Brain microvascular endothelial cell (primary cell): ENCODE measurements around the gene SPRR1A.

Experiments
- DNase-seq: peaks from one replicate; pipeline ENCODE4 v3.0.0-alpha.2; 2020
- H3K27ac ChIP-seq: fragments of 250-450 bp; sonication (Bioruptor Pico); 2 replicates; pipeline ENCODE4 v1.5.1; 2020; ENCODE audit warnings: mild to moderate bottlenecking, moderate library complexity
- H3K27me3 ChIP-seq: fragments of 250-450 bp; sonication (Bioruptor Pico); replicated peaks from 2 replicates; pipeline ENCODE4 v1.5.1; 2020; ENCODE audit warnings: mild to moderate bottlenecking
- H3K36me3 ChIP-seq: fragments of 250-450 bp; sonication (Bioruptor Pico); replicated peaks from 2 replicates; pipeline ENCODE4 v1.5.1; 2020; ENCODE audit warnings: mild to moderate bottlenecking
- H3K4me3 ChIP-seq: 2 replicates; pipeline ENCODE4 v1.5.1; 2011; ENCODE audit warnings: low read depth, mild to moderate bottlenecking, control low read depth, low read length, moderate library complexity
- in situ Hi-C: cut with HindIII; loops from 2 replicates; pipeline ENCODE4 v1.10.0; 2017; ENCODE audit warnings: low sequenced_read_pairs, low pct_ligation_motif_present
- TF ChIP-seq, protein P1 (sequence below): IDR thresholded peaks from 2 replicates; pipeline ENCODE4 v1.5.1; 2011; ENCODE audit warnings: low read depth, mild to moderate bottlenecking, moderate library complexity, low read length, control low read depth, inconsistent platforms; ENCODE audit errors: missing control alignments

The SPRR1A gene

DNA sequence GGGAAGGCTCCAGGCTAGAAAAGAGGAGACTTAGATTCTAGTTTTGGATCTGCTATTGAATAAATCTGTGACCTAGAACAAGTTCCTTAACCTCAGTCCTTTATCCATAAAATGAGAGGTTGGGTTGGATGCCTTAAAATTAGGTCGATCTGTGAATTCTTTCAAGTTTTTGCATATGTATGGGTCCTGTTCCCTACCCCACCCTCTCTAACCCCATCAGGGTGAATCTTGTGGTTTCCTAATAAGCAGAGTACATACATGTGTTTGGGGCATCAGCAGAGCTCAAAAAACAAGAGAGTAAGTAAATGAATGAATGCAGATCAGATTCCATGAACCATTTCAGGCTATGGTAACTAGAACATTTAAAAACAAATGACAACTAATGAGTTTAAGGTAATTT is 7.2 kb upstream of the SPRR1A start:
- H3K36me3 ChIP-seq, result no peaks in the 10 kb centered on the region
- no peaks in the 10 kb centered on the region for H3K27me3 ChIP-seq
- no peak for DNase-seq
- TF ChIP-seq, protein P1, sequence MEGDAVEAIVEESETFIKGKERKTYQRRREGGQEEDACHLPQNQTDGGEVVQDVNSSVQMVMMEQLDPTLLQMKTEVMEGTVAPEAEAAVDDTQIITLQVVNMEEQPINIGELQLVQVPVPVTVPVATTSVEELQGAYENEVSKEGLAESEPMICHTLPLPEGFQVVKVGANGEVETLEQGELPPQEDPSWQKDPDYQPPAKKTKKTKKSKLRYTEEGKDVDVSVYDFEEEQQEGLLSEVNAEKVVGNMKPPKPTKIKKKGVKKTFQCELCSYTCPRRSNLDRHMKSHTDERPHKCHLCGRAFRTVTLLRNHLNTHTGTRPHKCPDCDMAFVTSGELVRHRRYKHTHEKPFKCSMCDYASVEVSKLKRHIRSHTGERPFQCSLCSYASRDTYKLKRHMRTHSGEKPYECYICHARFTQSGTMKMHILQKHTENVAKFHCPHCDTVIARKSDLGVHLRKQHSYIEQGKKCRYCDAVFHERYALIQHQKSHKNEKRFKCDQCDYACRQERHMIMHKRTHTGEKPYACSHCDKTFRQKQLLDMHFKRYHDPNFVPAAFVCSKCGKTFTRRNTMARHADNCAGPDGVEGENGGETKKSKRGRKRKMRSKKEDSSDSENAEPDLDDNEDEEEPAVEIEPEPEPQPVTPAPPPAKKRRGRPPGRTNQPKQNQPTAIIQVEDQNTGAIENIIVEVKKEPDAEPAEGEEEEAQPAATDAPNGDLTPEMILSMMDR, result no peak
- in situ Hi-C loops, result no loop called here
- H3K4me3 ChIP-seq, result no peak overlapping the region
- no peak overlapping the region for H3K27ac ChIP-seq

DNA sequence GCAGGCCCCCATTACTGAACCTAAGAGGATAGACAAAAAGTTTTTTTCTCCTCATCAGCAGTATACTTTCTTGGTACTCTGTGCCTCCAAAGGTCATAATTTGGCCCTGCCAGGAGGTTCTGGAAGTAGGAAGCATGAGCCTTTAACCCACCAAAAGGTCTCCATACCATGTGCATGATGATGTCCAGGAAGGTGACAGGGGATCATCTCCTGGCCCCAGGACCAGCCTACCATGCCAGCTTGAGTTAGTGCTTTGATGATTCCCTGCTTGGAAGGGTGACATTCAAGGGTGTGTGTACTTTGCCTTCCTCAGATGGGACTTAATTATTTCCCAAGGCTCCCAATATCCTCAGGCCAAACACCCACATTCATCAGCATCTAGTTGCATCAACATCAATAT is 6.3 kb upstream of the SPRR1A start:
- H3K36me3 ChIP-seq, result no peaks in the 10 kb centered on the region
- no peak overlapping the region for H3K4me3 ChIP-seq
- in situ Hi-C loops, result no loop called here
- H3K27ac ChIP-seq, result no peak overlapping the region
- no peaks in the 10 kb centered on the region for H3K27me3 ChIP-seq
- TF ChIP-seq, protein P1, result no peak
- DNase-seq, result no peak

DNA sequence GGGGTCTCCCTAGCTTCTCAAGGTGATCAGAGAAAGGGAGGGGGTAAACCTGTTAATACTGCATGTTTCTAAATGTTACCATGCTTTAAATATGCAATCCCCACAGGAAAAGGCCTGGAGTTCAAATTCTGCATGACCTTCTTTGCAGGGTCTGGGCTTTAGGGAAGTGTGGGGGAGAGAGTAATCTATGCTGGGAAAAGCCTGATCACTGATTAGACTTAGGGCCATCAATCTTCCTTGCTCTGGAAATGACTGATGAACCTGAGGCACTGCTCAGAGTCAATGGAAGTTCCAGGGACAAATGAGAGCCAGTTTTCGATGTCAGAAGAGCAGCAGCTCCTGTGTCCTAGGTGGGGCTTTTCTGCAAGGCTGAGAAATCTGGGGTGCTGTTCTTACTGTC is 3.2 kb upstream of the SPRR1A start:
- no peak overlapping the region for H3K27ac ChIP-seq
- TF ChIP-seq, protein P1, result no peak
- DNase-seq, result no peak
- H3K36me3 ChIP-seq, result no peaks in the 10 kb centered on the region
- no peak overlapping the region for H3K4me3 ChIP-seq
- in situ Hi-C loops, result no loop called here
- H3K27me3 ChIP-seq, result no peaks in the 10 kb centered on the region

DNA sequence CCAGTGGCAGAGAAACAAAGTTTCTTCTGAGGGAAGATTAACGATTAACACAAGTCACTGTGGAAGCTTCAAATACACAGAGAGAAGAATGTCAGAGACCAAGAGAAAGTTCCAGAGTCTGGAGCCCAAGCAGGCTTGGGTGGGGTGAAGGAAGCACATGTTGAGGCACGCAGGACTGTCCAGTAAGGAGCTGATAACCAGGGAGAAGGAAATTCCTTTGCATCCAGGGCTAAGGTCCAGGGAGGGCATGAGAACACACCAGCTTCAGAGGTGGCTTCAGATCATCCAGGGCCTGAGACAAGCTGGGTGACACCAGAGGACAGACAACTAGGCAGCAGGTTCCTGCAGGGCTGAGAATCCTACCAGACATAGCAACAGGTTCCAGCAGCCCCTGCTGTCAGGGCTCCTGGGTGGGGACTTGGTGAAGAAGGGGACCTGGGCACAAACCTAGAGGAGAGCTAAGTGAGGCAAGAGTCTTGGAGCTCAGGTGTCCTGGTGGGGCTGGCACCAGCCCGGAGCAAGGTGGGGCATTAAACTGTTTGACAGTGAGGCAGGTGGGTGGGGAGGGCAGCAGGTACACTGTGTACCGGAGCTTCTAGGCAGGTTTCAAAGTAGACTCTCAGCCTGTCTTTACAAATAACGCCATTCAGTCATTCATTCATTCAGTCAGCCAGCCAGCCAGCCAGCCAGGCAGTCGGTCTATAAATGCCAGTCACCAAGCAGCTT is 2.6 kb upstream of the SPRR1A start:
- no peak overlapping the region for H3K27ac ChIP-seq
- DNase-seq, result no peak
- no peaks in the 10 kb centered on the region for H3K27me3 ChIP-seq
- TF ChIP-seq, protein P1, result no peak
- in situ Hi-C loops, result no loop called here
- no peaks in the 10 kb centered on the region for H3K36me3 ChIP-seq
- H3K4me3 ChIP-seq, result no peak overlapping the region

DNA sequence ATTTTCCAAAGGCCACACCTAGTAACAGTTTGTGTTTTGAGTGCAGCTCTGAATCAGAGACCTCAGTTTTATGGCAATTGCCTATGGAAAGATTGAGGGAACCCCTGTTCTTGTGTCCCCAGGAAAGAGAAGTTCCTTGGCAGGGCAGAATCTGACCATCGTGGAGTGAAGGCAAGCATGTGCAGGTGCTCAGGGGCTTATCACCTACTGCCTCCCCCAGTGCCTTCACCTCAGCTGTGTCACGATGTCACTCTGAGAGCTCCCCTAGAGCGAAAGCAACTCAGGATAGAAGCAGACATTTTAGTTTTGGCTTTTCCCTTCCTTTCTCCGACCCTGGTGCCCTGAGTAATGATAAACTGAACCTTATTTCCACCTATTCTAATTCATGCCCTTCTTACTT is 1.8 kb upstream of the SPRR1A start:
- Histone ChIP-seq H3K27me3 (no peaks in the 10 kb centered on the region), H3K27ac (no peak overlapping the region), H3K36me3 (no peaks in the 10 kb centered on the region), H3K4me3 (no peak overlapping the region)
- TF ChIP-seq, protein P1, result no peak
- no peak for DNase-seq
- in situ Hi-C loops, result no loop called here

DNA sequence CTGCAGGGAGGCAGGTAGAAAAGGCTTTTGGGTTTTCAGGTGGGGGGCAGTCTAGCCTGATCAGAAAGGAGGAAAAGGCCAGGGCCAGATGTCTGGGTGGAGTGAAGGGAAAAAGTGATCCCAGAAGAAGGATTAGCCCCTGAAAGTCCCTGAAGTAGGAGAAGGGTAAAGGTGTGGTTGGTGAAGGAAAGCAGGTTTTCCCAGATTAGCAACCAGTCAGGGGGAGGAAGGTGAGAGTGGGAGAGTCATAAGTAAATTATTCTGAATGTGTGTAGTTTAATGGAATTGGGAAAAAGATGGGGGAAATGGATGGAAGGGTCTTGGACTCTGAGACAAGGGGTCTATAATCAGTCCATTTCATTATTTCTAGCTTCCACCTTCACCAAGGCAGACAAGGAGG is 647 bp upstream of the SPRR1A start:
- no peak overlapping the region for H3K4me3 ChIP-seq

More for the DNA sequence above, 647 bp upstream of the SPRR1A start:
- no peaks in the 10 kb centered on the region for H3K36me3 ChIP-seq
- no peaks in the 10 kb centered on the region for H3K27me3 ChIP-seq
- TF ChIP-seq, protein P1, result no peak
- no peak overlapping the region for H3K27ac ChIP-seq
- in situ Hi-C loops, result no loop called here
- no peak for DNase-seq
